Medulla oblongata (tissue), 1 donor: Measurements from ENCODE around the gene RAD23B.
"Not testable (repeated sequence)": the region's sequence is repeated elsewhere in the genome, so short reads cannot be mapped to it uniquely, and the experiment has no call there.

Experiments
- DNase-seq: peaks from one replicate; pipeline ENCODE4 v3.0.0-alpha.2; 2015; ENCODE audit errors: extremely low spot score

The RAD23B gene

DNA sequence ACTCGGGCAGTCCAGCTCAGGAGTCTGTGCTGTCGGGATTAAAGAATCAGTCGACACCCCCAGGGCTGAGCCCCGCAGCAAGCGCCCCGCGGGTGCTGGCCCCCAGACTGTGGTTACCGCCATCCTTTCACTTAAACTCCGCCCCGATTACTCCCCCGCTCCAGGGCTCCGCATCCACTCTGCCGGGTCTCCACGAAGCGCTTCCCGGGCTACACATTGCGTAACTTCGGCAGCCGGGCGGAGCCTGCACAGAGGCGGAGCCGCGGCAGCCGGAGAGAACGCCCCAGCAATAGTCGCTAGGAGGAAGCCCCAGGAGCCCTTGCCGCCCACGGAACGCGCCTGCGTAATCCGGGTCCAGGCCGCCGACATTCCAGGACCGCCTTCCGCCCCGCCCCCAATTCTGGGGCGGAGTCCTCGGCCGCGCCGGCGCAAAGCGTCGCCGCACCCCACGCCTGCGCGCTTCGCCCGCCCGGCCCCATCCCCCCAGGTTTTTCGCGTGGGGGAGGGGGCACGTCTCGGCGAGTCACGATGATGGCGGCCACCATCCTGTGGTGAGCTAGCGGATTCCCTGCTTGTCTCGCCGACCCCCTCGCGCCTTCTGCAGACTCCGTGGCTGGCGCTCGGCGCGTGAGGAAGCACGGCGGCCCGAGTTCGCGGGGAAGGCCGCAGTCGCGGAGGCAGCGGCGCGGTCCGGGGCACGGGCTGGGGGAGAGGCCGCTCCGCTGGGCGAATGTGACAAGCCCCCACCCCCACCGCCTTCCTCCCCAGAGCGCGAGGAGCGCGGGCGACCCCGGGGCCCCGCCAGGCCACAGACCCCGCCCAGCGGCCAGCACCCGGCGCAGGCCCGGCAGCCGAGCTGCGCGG, at the start of gene RAD23B:
TSS of gene RAD23B (plus strand) at position 521 of the 864 bp plus-strand sequence. CDS start 351 bp downstream, outside the sequence.
- peak; percentile 99 for DNase-seq

DNA sequence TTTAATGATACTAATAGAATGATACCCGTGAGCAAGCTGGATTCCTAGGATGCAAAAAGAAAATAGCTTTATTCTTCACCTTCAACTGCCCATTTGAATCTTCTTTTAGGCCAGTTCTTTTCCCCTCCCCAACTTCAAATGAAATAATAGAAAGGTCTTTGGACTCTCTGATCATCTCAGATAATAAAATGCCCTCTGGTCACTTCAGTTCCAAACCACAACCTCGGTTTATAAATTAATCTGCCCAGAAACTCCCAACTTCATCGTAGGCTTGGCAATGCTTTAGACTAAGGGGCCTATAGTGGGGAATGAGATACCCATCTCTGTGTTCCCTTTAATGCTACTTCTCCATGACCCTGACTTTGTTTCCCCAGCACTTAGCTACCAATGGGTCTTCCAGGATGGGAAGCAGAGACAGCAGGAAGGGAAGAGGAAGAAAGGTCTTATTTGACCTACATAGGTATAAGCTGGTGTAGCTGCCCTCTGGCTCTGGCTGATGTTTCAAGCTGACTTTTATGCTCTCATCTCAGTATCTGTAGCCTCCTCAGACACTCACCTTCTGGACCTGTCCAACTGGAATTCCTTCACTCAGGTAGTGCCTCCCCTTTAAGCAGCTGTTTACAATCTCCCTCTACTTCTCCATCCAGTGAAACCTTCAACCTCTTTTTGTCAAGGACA, 47.2 kb upstream of the RAD23B start:
- no peak for DNase-seq

DNA sequence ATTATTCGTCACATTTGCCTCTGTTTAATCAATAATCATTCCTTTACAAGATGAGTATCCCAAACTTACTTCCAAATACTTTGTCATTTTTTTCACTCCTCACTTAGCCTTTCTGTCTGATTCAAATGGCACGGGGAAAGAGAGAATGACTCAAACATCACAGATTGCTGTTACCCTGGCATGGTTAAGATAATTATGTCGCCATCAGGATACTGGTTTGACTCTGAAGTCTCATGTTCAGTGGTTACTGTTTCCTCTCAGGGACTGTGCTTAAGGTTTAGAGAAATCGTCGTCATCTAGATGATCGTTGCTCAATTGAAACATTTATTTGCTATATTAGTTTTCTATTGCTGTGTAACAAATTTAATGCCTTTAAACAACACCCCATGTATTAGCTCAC, 45.2 kb upstream of the RAD23B start:
- no peak for DNase-seq

DNA sequence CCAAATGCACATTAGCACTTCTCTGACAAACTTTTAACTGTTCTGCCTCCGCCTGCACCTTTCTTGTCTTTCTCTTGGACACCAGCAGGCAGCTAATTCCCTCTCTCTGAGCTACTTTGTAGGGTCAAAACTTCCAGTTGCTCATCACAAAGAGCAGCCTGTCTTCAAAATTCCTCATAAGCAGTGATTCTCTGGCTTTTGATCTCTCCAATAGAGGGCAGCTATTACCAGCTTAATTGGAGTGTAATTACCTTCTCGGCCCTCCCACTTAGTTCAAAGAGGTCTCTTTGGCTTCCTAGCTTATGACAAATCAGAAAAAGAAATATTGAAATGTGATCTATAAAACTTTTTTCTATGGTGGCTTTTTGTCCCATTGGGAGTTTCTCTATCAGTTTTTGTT, 43.6 kb upstream of the RAD23B start:
- DNase-seq, result no peak

DNA sequence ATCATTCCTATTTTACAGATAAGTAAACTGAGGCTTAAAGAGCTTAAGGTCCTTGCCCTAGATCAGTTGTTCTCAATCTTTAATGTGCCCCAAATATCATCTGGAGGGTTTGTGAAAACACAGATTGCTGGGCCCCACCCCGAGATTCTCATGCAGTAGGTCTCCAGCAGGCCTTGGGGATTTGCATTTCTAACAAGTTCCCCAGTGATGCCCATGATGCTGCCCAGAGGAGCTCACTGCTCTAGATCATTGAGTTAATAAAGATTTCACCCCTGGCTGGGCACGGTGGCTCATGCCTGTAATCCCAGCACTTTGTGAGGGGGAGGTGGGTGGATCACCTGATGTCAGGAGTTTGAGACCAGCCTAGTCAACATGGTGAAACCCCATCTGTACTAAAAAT, 42.8 kb upstream of the RAD23B start:
- no peak for DNase-seq

DNA sequence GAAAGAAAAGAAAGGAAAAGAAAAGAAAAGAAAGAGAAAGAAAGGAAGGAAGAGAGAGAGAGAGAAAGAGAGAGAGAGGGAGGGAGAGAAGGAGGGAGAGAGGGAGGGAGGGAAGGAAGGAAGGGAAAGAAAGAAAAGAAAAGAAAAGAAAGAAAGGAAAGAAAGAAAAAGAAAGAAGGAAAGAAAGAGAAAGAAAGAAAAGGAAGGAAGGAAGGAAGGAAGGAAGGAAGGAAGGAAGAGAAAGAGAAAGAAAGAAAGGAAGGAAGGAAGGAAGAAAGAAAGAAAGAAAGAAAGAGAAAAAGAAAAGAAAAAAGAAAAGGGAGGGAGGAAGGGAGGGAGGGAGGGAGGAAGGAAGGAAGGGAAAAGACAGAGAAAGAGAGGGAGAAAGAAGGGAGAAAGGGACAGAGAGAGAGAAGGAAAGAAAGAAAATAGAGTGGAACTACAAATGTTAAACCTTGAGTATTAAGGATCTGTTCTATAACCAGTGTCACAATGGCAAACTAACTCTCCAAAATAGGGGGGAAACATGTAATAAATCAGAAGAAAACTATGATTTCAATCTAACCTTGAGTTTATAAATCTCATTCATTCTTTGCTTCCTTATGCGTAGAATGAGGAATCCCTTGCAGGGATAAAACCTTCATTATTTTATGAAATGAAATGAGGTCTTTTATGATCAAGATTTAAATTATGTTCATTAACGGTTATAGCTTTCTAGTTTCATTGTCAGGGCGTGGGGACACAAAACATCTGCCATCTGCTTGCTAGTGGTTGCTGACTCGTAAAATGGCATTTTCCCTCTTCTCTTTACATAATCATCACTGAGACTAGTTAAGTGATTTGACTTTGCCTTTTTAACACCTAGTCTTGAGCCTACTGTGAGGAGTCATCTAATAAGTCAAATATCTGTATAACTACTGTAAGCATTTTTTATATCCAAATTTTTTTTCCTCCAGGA, 40.7 kb upstream of the RAD23B start:
- DNase-seq, result no peak

DNA sequence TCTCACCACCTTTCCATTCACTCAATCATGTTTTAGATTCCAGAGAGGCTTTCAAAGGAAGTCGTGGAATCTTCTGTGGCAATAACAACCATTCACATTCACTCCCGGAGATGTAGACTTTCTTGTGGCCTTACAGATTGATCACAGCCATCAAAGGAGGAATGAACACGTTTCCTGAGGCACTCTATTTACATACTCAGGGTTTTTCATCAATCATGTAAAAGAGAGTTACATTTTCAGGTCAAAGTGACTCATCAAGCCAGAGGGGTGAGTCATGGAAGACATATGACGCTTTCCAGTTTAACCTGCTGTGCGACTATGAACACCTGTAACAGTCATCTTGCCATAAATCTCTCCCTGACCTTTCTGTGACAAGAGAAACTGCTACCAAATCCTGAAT, 39.3 kb upstream of the RAD23B start:
- DNase-seq, result no peak

DNA sequence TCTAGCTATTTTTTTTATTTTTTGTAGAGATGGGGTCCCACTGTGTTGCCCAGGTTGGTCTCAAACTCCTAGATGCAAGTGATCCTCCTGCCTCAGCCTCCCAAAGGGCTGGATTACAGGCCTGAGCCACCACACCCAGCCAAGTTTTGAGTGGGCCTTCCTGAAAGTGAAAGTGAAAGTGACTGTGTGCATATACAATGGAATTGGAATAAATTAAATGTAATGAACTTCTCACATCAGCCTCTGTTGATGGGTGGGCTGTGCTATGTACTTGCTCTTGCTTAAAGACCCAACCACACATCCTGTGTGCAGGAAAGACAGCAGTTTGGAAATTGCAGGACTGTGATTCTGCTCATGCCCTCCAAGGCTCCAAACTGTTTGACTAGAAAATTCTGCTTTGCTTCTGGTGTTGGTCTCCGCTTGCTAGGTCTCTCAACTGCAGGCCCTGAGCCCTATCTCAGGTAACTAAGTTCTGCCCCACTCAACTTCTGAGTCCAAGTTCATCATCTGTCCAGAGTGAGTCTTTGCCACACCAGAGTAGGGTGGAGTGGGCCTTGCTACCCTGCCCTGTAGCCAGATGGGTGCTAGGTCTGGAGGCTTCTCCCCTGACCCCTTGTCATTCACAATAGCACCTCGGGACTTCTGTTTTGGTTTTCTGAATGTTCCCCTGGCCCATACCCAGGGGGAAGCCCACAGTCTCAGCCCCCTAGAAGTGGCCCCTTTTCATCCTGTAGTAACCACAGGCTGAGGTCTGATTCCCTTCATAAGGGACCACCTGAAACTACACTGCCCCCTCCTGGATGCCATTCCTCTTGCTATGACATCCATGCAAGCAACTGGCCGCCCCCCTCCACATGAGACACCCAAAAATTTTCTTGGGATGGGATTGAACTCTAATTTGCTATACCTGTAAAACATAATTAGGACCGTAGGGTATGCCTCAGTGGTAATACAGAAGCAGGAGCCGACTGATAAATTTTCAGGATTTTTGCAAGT, 36.5 kb upstream of the RAD23B start:
- no peak for DNase-seq

DNA sequence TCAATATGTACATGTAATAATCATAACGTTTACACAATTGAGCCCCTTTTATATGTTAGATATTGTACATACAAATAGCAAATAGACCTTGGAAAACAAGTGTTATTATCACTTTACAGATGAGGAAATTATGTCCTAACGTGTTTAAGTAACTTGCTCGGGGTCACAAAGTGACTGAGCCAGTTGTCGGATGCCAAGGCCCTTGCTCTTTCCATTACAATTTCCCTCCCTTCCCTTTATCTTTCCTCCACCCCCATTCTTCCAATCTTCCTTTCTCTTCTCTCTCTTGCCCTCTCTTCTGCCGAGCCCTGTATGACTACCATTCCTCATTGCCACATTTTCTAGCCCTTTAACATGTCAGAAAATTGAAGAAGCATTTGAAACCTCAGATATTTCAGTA, 34.4 kb upstream of the RAD23B start:
- no peak for DNase-seq

DNA sequence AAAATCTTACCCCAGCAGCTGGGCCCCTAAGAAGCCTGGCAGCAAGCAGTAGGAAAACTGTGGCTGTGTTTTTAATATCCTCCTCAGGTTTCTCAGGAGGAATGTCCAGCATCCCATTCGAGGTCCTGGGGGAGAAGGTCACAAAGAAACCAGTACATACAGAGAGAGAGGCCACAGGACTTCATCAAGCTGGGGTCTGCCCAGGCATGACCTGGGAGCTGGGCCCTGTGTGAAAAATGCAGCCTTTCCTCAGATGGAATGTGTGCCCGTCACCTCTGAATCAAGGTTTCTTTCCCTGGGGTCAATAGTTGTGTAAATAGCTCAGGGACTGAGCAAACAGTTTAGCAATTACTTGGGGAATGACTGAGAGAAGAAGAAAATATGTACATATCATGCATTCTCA, 33.9 kb upstream of the RAD23B start:
- DNase-seq, result no peak

DNA sequence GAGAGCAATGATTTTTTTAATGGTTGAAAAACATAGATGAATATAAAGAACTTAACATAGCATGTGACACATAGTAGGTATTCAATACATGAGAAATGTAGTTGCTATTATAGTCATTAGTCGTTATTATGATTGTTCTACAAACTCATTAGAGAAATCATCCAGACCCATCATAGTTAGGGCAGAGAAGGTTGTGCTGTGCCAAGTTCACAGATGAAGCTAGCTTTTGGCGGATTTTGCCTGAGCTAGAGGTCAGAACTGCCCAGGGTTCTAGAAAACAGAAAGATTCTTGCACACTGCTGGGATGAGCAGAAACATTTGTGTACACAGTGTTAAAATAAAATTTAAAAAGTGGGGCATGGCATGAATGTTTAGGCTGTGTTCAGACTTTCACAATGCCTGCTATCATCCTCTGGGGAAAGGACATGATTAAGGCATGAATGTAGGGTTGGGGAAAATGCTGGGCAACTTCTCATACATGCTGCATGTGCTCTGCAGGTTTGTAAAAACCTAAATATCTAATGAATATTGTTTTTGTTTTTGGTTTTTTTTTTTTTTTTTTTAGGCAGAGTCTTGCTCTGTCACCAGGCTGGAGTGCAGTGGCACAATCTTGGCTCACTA, 33.3 kb upstream of the RAD23B start:
- DNase-seq, result no peak

DNA sequence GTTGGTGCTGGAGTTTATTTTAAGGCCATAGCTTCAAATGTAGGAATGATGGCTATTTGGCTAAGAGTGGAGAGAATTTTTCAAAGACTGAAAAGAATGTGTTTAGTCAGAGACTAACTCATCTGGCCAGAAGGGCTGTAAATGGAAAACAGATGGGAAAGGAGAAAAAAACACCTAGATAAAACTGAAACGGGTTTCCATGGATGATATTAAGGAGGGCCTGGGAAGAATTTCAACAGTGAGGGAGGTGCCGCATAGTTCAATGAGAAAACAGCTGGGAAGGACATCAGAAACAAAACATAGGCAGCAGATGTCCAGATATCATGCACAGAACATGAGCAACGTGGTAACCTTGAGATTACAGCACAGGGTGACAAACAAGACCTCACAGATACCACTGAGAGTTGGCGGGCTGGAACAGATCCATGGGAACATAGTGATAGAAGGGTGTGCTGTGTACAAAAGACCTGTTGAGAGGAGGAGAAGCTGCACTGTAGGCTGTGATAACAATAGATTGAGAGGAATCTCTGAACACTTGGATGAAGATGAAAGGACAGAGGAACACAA, 31.2 kb upstream of the RAD23B start:
- no peak for DNase-seq

DNA sequence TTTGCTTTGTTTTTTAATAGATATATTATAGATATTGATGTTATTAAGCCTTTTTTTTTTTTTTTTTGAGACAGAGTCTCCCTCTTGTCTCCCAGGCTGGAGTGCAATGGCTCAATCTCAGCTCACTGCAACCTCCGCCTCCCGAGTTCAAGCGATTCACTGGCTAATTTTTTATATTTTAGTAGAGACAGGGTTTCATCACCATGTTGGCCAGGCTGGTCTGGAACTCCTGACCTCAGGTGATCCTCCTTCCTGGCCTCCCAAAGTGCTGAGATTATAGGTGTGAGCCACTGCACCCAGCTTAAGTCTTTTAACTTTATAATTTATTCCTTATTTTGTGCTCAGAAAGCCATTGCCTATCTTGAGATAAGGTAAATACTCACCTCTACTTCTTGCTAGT, 24.2 kb upstream of the RAD23B start:
- DNase-seq, result no peak

DNA sequence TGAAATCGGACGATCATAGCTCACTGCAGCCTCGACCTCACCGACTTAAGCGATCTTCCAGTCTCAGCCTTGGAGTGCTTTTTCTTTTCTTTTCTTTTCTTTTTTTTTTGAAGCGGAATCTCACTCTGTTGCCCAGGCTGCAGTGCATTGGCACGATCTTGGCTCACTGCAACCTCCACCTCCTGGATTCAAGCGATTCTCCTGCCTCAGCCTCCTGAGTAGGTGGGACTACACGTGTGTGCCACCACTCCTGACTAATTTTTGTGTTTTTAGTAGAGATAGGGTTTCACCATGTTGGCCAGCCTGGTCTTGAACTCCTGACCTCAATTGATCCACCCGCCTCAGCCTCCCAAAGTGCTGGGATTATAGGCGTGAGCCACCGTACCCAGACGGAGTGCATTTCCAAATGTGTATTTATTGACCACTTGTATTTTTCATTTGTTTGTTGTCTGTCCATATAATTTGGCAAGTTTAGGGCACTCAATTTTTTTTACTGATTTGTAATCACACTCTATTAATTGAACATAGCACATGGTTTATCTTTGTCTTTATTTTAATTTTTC, 23.2 kb upstream of the RAD23B start:
- not testable (repeated sequence) for DNase-seq

DNA sequence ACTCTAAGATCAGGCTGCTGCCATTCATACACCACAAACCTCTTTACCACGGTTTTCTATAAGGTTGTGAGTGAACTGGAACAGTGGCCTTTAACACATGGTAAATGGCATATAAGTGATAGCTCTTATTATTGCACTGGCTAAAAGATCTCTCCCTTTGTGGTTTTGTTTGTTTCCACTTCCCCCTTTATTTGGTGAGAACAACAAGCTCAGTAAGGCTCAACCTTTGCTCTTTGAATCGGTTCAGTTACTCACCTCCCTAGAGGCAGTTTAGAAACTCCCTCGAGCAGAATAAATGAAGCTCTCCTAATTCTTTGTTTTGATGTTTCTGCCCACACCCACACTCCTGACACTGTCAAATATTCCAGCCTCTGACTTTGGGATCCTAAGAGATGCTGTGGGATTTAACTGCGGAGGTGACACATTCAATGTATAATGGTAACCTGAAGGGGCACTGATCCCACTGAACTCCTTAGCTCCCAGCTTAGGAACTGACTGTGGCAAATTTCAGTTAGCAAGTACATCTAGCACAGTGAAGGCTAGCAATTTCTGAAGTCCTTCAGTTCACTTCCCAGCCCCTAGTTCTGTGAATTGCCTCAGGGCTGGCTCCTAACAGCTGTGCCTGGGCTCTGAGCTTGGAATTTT, 22.5 kb upstream of the RAD23B start:
- DNase-seq, result no peak

DNA sequence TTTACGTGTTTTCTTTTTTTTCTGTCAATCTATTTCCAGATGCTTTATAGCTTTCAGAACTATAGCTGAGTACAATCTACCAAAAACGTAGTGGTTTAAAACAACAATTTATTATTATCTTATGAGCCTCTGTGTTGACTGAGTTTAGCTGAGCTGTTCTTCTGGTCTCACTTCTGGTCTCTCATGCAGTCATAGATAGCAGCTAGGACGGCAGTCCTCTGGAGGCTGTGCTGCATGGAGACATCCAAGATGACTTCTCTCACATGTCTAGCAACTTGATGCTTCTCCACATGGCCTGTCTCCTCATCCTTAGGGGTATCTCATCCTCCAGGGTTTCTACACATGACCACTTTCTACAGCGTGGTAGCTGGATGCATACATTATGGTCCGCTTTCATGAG, 22.0 kb upstream of the RAD23B start:
- DNase-seq, result no peak

DNA sequence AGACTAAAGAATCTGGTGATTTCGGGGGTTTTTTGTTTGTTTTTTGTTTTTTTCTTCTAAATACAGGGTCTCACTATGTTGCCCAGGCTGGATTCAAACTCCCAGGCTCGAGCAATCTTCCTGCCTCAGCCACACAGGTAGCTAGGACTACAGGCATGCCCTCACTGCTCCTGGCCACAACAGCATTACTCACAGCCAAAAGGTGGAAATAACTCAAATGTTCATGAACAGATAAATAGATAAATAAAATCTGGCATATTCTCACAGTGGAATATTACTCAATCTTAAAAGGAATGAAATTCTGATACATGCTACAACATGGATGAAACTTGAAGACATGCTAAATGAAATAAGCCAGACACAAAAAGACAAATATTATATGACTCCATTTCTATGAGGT, 19.8 kb upstream of the RAD23B start:
- DNase-seq, result no peak

DNA sequence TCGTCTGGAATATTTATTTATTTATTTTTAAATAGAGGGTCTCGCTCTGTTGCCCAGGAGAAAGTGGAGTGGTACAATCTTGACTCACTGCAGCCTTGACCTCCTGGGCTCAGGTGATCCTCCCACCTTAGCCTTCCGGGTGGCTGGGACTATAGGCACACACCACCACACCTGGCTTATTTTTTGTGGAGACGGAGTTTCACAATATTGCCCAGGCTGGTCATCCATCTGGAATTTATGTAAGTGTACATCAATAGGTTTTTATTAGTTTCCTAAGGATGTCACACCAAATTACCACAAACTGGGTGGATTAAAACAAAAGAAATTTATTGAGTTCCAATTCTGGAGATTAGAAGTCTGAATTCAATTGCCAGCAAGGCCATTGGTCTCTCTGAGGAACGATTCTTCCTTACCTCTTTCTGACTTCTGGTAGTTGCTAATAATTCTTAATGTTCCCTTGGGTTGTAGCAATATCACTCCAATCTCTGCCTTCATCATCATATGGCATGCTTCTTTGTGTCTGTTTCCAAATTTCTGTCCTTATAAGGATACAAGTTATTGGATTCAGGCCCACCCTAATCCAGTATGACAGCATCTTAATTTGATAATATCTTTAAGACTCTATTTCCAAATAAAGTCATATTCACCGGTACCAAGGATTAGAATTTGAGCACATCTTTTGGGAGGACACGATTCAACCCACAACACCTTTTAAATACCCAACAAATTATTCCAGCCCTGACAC, 16.3 kb upstream of the RAD23B start:
- no peak for DNase-seq

DNA sequence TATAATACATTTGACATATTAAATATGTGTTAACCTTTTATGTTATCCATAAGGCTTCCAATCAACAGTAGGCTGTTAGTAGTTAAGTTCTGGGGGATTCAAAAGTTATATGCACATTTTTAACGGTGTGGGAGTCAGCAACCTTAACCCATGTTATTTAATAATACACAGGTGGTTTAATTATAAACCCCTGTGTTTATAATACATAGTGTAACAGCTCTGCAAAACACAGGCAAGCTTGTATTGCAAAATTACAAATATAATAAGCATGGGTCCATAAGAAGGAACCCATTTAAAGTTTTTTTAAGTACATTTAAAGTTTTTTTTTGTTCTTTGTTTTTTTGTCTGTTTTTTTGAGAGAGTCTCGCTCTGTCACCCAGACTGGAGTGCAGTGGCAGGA, 14.5 kb upstream of the RAD23B start:
- DNase-seq, result no peak
